Upper lobe of left lung (tissue), 4 donors: ENCODE data around the gene DUXB.

Experiments
- EP300 ChIP-seq, 4 donors: sonication (generic); formaldehyde crosslinking; IDR thresholded peaks; one replicate each; pipeline ENCODE4 v1.5.1; 2017; ENCODE audit warnings: antibody characterized with exemption in 4 of 4, control low read depth in 2 of 4
- POLR2A ChIP-seq, 4 donors: fragments of 450-650 bp; IDR thresholded peaks; one replicate each; pipeline ENCODE4 v1.5.1; 2016 to 2017; ENCODE audit warnings: antibody characterized with exemption in 4 of 4, mild to moderate bottlenecking in 2 of 4
- POLR2AphosphoS5 ChIP-seq, 2 donors: sonication (generic); formaldehyde crosslinking; IDR thresholded peaks; one replicate each; pipeline ENCODE4 v1.5.1; 2017; ENCODE audit warnings: antibody characterized with exemption in 2 of 2
- TF ChIP-seq, protein P1 (sequence below), 6 experiments: fragments of 450-650 bp in 4 of 6; fragments of 200-600 bp in 2 of 6; sonication (generic) in 2 of 6; IDR thresholded peaks; one replicate each; pipeline ENCODE4 v1.5.1; 2016 to 2019; ENCODE audit warnings: antibody characterized with exemption in 6 of 6

DNA sequence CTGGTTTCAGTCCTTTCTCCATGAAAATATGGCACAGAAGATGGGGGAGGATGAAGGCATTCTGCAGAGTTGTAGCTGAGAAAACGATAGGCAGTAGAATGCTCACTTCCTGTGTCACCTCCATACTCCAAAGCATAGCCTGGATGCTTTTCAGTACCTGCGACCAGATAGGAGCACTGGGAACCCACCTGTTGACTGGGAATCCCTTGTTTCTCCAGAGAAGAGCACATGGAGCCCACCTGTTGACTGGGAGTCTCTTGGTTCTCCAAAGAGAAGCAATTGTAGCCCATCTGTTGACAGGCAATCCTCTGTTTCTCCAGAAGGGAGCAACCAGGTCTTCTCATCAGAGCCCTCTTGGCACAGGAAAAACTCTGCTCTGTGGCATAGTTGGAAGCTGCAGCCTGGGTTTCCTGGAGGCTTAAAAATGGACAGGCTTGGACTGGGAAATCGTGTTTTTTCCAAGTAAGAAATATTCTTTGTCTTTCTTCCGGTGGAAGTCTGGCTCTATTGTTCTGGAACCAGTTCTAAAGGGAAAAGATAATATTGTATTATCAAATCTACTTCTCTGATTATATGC lies 40.4 kb downstream of the DUXB start:
- TF ChIP-seq, protein P1, sequence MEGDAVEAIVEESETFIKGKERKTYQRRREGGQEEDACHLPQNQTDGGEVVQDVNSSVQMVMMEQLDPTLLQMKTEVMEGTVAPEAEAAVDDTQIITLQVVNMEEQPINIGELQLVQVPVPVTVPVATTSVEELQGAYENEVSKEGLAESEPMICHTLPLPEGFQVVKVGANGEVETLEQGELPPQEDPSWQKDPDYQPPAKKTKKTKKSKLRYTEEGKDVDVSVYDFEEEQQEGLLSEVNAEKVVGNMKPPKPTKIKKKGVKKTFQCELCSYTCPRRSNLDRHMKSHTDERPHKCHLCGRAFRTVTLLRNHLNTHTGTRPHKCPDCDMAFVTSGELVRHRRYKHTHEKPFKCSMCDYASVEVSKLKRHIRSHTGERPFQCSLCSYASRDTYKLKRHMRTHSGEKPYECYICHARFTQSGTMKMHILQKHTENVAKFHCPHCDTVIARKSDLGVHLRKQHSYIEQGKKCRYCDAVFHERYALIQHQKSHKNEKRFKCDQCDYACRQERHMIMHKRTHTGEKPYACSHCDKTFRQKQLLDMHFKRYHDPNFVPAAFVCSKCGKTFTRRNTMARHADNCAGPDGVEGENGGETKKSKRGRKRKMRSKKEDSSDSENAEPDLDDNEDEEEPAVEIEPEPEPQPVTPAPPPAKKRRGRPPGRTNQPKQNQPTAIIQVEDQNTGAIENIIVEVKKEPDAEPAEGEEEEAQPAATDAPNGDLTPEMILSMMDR (IDR thresholded peaks at IDR 0.05): no peak
- TF ChIP-seq EP300 (IDR thresholded peaks at IDR 0.05) (no peak), POLR2A (IDR thresholded peaks at IDR 0.05) (no peak), POLR2AphosphoS5 (IDR thresholded peaks at IDR 0.05) (no peak)
